ENCODE measurements around the gene SLC5A11. TPM values are rescaled to one million over a fixed set of nuclear protein-coding genes. Genes with fewer than 3 reads are reported as not detected.
A peak's percentile ranks its signal among the peaks of the same experiment; 100 is the strongest.

The SLC5A11 gene
- polyA plus RNA-seq, 1 experiment: not detected

DNA sequence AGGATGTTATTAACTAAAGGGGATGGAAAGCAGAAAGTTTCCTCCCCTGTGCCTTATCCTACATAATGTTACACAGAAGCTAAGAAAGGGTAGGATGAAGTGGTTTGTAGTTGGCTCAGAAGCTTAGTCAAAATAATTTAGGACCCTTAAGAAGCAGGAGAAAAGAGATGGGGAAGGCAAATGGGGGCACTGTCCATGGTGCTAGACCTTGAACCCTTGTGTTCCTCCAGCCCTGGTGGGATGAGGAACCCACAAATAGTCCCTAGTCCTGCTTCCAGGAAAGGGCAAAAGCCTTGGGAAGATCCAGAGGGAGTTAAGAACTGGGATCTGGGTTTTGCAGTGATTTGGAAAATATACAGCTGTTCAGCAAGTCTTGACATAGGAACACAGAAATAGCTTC, 54.5 kb downstream of the SLC5A11 start:
- TF ChIP-seq, protein P1, sequence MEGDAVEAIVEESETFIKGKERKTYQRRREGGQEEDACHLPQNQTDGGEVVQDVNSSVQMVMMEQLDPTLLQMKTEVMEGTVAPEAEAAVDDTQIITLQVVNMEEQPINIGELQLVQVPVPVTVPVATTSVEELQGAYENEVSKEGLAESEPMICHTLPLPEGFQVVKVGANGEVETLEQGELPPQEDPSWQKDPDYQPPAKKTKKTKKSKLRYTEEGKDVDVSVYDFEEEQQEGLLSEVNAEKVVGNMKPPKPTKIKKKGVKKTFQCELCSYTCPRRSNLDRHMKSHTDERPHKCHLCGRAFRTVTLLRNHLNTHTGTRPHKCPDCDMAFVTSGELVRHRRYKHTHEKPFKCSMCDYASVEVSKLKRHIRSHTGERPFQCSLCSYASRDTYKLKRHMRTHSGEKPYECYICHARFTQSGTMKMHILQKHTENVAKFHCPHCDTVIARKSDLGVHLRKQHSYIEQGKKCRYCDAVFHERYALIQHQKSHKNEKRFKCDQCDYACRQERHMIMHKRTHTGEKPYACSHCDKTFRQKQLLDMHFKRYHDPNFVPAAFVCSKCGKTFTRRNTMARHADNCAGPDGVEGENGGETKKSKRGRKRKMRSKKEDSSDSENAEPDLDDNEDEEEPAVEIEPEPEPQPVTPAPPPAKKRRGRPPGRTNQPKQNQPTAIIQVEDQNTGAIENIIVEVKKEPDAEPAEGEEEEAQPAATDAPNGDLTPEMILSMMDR (IDR thresholded peaks at IDR 0.05; ENCODE audit: low read depth, low read length): no peak
- ChIA-PET CTCF (no interaction called here), POLR2A (interaction anchor here (0.6 kb wide), 1 partner anchor 49 kb away, joined by 3 read pairs; no protein-coding TSS in a partner anchor)

DNA sequence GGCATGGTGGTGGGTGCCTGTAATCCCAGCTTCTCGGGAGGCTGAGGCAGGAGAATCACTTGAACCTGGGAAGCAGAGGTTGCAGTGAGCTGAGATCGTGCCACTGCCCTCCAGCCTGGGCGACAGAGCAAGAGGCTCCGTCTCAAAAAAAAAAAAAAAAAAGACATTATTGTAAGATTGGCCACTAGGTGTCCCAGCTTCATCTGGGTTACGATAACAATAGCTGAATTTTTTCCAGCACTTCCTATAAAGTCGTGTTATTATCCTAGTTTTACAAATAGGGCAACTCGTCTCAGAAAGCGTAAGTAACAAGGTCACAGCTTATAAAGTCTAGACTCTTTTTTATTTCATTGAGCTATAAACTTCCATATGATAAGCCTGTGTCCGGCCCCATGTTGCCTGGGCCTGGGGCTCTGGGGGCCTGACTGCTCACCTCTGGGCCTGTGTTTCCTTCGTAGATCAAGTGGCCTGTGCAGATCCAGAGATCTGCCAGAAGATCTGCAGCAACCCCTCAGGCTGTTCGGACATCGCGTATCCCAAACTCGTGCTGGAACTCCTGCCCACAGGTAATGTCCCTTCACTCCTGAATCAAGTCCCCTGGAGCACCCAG, 60.5 kb downstream of the SLC5A11 start:
- no peak for DNase-seq (ENCODE audit: low read depth, low spot score)
- TF ChIP-seq, protein P1 (IDR thresholded peaks at IDR 0.05; ENCODE audit: low read depth, low read length): peak; percentile 46; the same call in 1 of the 2 replicates
- ChIA-PET CTCF (interaction anchor here (0.6 to 3.5 kb wide), 42 partner anchors 8 to 1642 kb away, joined by 3 to 25 read pairs (median 4); partner anchors contain the start of gene ARHGAP17), POLR2A (interaction anchor here (1.0 kb wide), 1 partner anchor 145 kb away, joined by 6 read pairs; no protein-coding TSS in a partner anchor)
- Histone ChIP-seq H3K4me3 (ENCODE audit: low read depth, low read length) (no peak overlapping the region), H3K9me3 (ENCODE audit: control insufficient read depth, insufficient read depth, low read length) (no peaks in the 10 kb centered on the region; the same call in 1 of the 2 replicates), H3K27ac (ENCODE audit: low read depth, low read length) (no peak overlapping the region), H3K27me3 (ENCODE audit: control insufficient read depth, insufficient read depth, low read length) (no peaks in the 10 kb centered on the region)

More for the DNA sequence above, 54.5 kb downstream of the SLC5A11 start:
- H3K27ac ChIP-seq (ENCODE audit: low read depth, low read length): no peak overlapping the region
- no peaks in the 10 kb centered on the region for H3K27me3 ChIP-seq (ENCODE audit: control insufficient read depth, insufficient read depth, low read length)
- H3K9me3 ChIP-seq (ENCODE audit: control insufficient read depth, insufficient read depth, low read length): no peaks in the 10 kb centered on the region
- no peak for DNase-seq (ENCODE audit: low read depth, low spot score)
- no peak overlapping the region for H3K4me3 ChIP-seq (ENCODE audit: low read depth, low read length)

DNA sequence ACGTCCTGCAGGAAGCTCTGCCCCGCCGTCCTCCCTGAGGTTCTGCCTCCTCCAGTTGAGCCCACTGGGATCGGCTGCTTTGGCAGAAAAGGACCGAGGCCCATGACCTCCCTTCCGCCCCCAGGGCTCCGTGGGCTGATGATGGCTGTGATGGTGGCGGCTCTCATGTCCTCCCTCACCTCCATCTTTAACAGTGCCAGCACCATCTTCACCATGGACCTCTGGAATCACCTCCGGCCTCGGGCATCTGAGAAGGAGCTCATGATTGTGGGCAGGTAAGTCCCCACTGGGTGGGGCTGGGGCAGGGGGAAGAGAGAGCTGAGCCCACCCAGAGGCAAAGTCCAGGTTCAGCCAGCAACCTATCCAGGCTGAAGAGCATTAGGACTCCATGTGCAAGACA, 61.1 kb downstream of the SLC5A11 start:
- DNase-seq (ENCODE audit: low read depth, low spot score): no peak
- Histone ChIP-seq H3K27ac (ENCODE audit: low read depth, low read length) (no peak overlapping the region), H3K27me3 (ENCODE audit: control insufficient read depth, insufficient read depth, low read length) (no peaks in the 10 kb centered on the region), H3K4me3 (ENCODE audit: low read depth, low read length) (no peak overlapping the region), H3K9me3 (ENCODE audit: control insufficient read depth, insufficient read depth, low read length) (no peaks in the 10 kb centered on the region; the same call in 1 of the 2 replicates)
- ChIA-PET CTCF (interaction anchor here (0.6 to 3.5 kb wide), 35 partner anchors 8 to 678 kb away, joined by 3 to 25 read pairs (median 4); partner anchors contain the start of gene ARHGAP17), POLR2A (no interaction called here)
- TF ChIP-seq, protein P1 (IDR thresholded peaks at IDR 0.05; ENCODE audit: low read depth, low read length): no peak

DNA sequence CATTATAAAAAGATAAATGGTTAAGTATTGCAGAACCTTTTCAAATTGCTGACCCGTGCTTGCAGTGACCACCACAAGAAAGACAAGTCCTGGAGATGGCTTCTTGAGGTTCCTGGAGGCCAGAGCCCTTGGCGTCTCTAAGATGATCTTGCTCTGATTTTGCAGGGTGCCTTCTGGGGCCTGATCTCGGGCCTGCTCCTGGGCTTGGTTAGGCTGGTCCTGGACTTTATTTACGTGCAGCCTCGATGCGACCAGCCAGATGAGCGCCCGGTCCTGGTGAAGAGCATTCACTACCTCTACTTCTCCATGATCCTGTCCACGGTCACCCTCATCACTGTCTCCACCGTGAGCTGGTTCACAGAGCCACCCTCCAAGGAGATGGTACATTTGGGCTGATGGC, 63.0 kb downstream of the SLC5A11 start:
- H3K4me3 ChIP-seq (ENCODE audit: low read depth, low read length): no peak overlapping the region
- TF ChIP-seq, protein P1 (IDR thresholded peaks at IDR 0.05; ENCODE audit: low read depth, low read length): no peak
- DNase-seq (ENCODE audit: low read depth, low spot score): no peak
- H3K9me3 ChIP-seq (ENCODE audit: control insufficient read depth, insufficient read depth, low read length): no peaks in the 10 kb centered on the region; the same call in 1 of the 2 replicates
- ChIA-PET CTCF (interaction anchor here (1.2 to 3.5 kb wide), 3 partner anchors 14 to 317 kb away, joined by 5 to 15 read pairs (median 6); no protein-coding TSS in a partner anchor), POLR2A (no interaction called here)
- no peak overlapping the region for H3K27ac ChIP-seq (ENCODE audit: low read depth, low read length)
- H3K27me3 ChIP-seq (ENCODE audit: control insufficient read depth, insufficient read depth, low read length): no peaks in the 10 kb centered on the region

DNA sequence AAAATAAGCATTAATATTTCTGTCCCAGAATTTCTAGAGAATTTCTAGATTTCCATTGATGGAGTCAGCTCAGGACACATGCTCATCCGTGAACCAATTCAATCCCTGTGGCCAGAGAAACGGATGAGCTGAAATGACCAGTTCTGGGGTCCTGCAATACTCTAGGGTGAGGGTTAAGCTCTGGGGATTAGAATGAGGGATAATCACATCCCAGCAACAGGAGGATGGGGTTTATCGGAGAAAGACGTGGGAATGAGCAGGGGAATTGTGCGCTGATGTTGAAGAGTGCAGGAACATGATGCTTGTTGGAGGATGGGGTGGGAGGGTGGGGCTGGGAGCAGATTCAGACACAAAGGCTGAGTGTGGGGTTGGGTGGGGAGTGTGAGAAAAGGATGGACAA, 64.1 kb downstream of the SLC5A11 start:
- no peak overlapping the region for H3K27ac ChIP-seq (ENCODE audit: low read depth, low read length)
- no peak for DNase-seq (ENCODE audit: low read depth, low spot score)
- no peaks in the 10 kb centered on the region for H3K27me3 ChIP-seq (ENCODE audit: control insufficient read depth, insufficient read depth, low read length)
- ChIA-PET CTCF (interaction anchor here (0.6 to 0.7 kb wide), 2 partner anchors 23 to 316 kb away, joined by 3 to 8 read pairs; no protein-coding TSS in a partner anchor), POLR2A (no interaction called here)
- H3K9me3 ChIP-seq (ENCODE audit: control insufficient read depth, insufficient read depth, low read length): no peaks in the 10 kb centered on the region; the same call in 1 of the 2 replicates
- H3K4me3 ChIP-seq (ENCODE audit: low read depth, low read length): no peak overlapping the region
- TF ChIP-seq, protein P1 (IDR thresholded peaks at IDR 0.05; ENCODE audit: low read depth, low read length): no peak

Measured in AG04450 (cell line).